GM23338 (cell line): ENCODE measurements around the gene NCF4. TPM values are rescaled to one million over a fixed set of nuclear protein-coding genes. Genes with fewer than 3 reads are reported as not detected.

ENCODE experiments used
- ATAC-seq: fragments of 200-7000 bp; cut with Tn5 transposase; 3 replicates; pipeline ENCODE4 v1.9.1; 2020
- DNase-seq: peaks from one replicate; pipeline ENCODE4 v3.0.0-alpha.2; 2015; ENCODE audit warnings: low spot score
- H2AFZ ChIP-seq: fragments of 200-600 bp; sonication (generic); 2 replicates; pipeline ENCODE4 v1.8.0; 2016; ENCODE audit warnings: antibody characterized with exemption, mild to moderate bottlenecking, moderate library complexity
- H3F3A ChIP-seq: fragments of 200-600 bp; sonication (generic); replicated peaks from 2 replicates; pipeline ENCODE4 v1.8.0; 2017; ENCODE audit warnings: antibody characterized with exemption, mixed run types, low read depth
- H3K27ac ChIP-seq: fragments of 200-600 bp; sonication (generic); 2 replicates; pipeline ENCODE4 v1.6.1; 2016; ENCODE audit warnings: low read depth
- H3K27me3 ChIP-seq: fragments of 200-600 bp; sonication (generic); 2 replicates; pipeline ENCODE4 v1.8.0; 2016; ENCODE audit warnings: mild to moderate bottlenecking, mixed run types, moderate library complexity; ENCODE audit not compliant: insufficient read depth
- H3K36me3 ChIP-seq: fragments of 200-600 bp; sonication (generic); 2 replicates; pipeline ENCODE4 v1.8.0; 2016; ENCODE audit warnings: mild to moderate bottlenecking; ENCODE audit not compliant: insufficient read depth
- H3K4me1 ChIP-seq: fragments of 200-600 bp; sonication (generic); 2 replicates; pipeline ENCODE4 v1.8.0; 2016; ENCODE audit warnings: mild to moderate bottlenecking, moderate library complexity; ENCODE audit not compliant: insufficient read depth
- H3K4me2 ChIP-seq: fragments of 200-600 bp; sonication (generic); 2 replicates; pipeline ENCODE4 v1.7.1; 2017; ENCODE audit warnings: mixed run types
- H3K4me3 ChIP-seq: fragments of 200-600 bp; sonication (generic); 2 replicates; pipeline ENCODE4 v1.6.1; 2016; ENCODE audit warnings: mixed run types
- H3K79me2 ChIP-seq: fragments of 200-600 bp; sonication (generic); replicated peaks from 2 replicates; pipeline ENCODE4 v1.8.0; 2017; ENCODE audit warnings: mild to moderate bottlenecking; ENCODE audit not compliant: insufficient read depth
- H3K9me2 ChIP-seq: fragments of 200-600 bp; sonication (generic); 2 replicates; pipeline ENCODE4 v1.8.0; 2017; ENCODE audit not compliant: insufficient read depth
- H4K20me1 ChIP-seq: fragments of 200-600 bp; sonication (generic); replicated peaks from 2 replicates; pipeline ENCODE4 v1.8.0; 2017; ENCODE audit warnings: mild to moderate bottlenecking; ENCODE audit not compliant: insufficient read depth
- H3K27ac Mint-ChIP-seq: 2 replicates; pipeline ENCODE4 v1.8.0; 2020; ENCODE audit warnings: inconsistent platforms, mild to moderate bottlenecking, moderate library complexity, mixed read lengths
- H3K27me3 Mint-ChIP-seq: 3 replicates; pipeline ENCODE4 v1.8.0; 2022; ENCODE audit warnings: low read depth, mild to moderate bottlenecking, moderate library complexity, mixed read lengths, inconsistent platforms; ENCODE audit not compliant: insufficient read depth, poor library complexity
- H3K36me3 Mint-ChIP-seq: 3 replicates; pipeline ENCODE4 v1.8.0; 2021; ENCODE audit warnings: low read depth, mild to moderate bottlenecking, inconsistent platforms, moderate library complexity, mixed read lengths
- H3K4me1 Mint-ChIP-seq: 3 replicates; pipeline ENCODE4 v1.8.0; 2020; ENCODE audit warnings: mild to moderate bottlenecking, inconsistent platforms, mixed read lengths
- H3K4me3 Mint-ChIP-seq: 3 replicates; pipeline ENCODE4 v1.8.0; 2021; ENCODE audit warnings: moderate library complexity, mild to moderate bottlenecking, inconsistent platforms, mixed read lengths
- H3K9me3 Mint-ChIP-seq: 3 replicates; pipeline ENCODE4 v1.8.0; 2020; ENCODE audit warnings: moderate library complexity, mild to moderate bottlenecking, inconsistent platforms, mixed read lengths
- CREB1 ChIP-seq: fragments of 250-450 bp; sonication (Bioruptor Pico); IDR thresholded peaks from 2 replicates; pipeline ENCODE4 v1.5.0; 2020; ENCODE audit warnings: low read depth, mild to moderate bottlenecking, moderate library complexity
- EZH2 ChIP-seq: fragments of 200-600 bp; sonication (generic); IDR thresholded peaks from one replicate; pipeline ENCODE4 v1.8.0; 2017; ENCODE audit warnings: antibody characterized with exemption, mild to moderate bottlenecking, low read depth; ENCODE audit not compliant: unreplicated experiment
- EZH2phosphoT487 ChIP-seq: fragments of 200-600 bp; sonication (generic); IDR thresholded peaks from one replicate; pipeline ENCODE4 v1.8.1; 2018; ENCODE audit warnings: antibody characterized with exemption; ENCODE audit not compliant: unreplicated experiment
- JUNB ChIP-seq: IDR thresholded peaks from one replicate; pipeline ENCODE4 v1.6.1; 2016; ENCODE audit warnings: antibody characterized with exemption; ENCODE audit not compliant: unreplicated experiment
- NANOG ChIP-seq: IDR thresholded peaks from 2 replicates; pipeline ENCODE4 v1.6.1; 2016; ENCODE audit warnings: antibody characterized with exemption, borderline replicate concordance
- POLR2AphosphoS5 ChIP-seq: IDR thresholded peaks from 2 replicates; pipeline ENCODE4 v1.6.1; 2016; ENCODE audit warnings: antibody characterized with exemption, low read depth
- STAT1 ChIP-seq: IDR thresholded peaks from one replicate; pipeline ENCODE4 v1.6.1; 2016; ENCODE audit warnings: antibody characterized with exemption; ENCODE audit not compliant: unreplicated experiment
- ZNF114 ChIP-seq: fragments of 250-450 bp; sonication (Bioruptor Pico); IDR thresholded peaks from 2 replicates; pipeline ENCODE4 v1.5.0; 2020; ENCODE audit warnings: mild to moderate bottlenecking, moderate library complexity
- ZNF331 ChIP-seq: fragments of 250-450 bp; sonication (Bioruptor Pico); IDR thresholded peaks from 2 replicates; pipeline ENCODE4 v1.5.0; 2020; ENCODE audit warnings: low read depth, mild to moderate bottlenecking, moderate library complexity
- polyA plus RNA-seq: library from polyadenylated mRNA; unstranded; fragments of >200 nt; fragmentation: Nextera tagmentation; extraction: Ambion mirVana; gene quantifications from 2 replicates; pipeline ENCODE4 v1.2.1, GENCODE V29; 2016
- total RNA-seq: library from RNA; depleted of rRNA; stranded (reverse); fragments of >200 nt; shearing (Covaris generic); gene quantifications from 2 replicates; pipeline ENCODE4 v1.2.3, GENCODE V29; 2014
- TF ChIP-seq, protein P1 (sequence below), 2 experiments: fragments of 200-600 bp in 1 of 2; sonication (generic) in 1 of 2; conservative IDR thresholded peaks; 2 replicates each; pipeline versions ENCODE4 v1.5.1 to v1.6.1; 2016 to 2017; ENCODE audit warnings: antibody characterized with exemption in 2 of 2, low read depth in 2 of 2, mild to moderate bottlenecking in 2 of 2, moderate library complexity in 1 of 2
- TF ChIP-seq, protein P2 (sequence below): fragments of 250-450 bp; sonication (Bioruptor Pico); IDR thresholded peaks from 2 replicates; pipeline ENCODE4 v1.5.0; 2020; ENCODE audit warnings: mild to moderate bottlenecking, moderate library complexity
- TF ChIP-seq, protein P3 (sequence below): IDR thresholded peaks from one replicate; pipeline ENCODE4 v1.6.1; 2018; ENCODE audit warnings: antibody characterized with exemption; ENCODE audit not compliant: unreplicated experiment
- TF ChIP-seq, protein P4 (sequence below): IDR thresholded peaks from 2 replicates; pipeline ENCODE4 v1.6.1; 2016; ENCODE audit warnings: antibody characterized with exemption

Gene NCF4
- total and polyA plus RNA-seq, 2 experiments from 2014 or later = not detected

DNA sequence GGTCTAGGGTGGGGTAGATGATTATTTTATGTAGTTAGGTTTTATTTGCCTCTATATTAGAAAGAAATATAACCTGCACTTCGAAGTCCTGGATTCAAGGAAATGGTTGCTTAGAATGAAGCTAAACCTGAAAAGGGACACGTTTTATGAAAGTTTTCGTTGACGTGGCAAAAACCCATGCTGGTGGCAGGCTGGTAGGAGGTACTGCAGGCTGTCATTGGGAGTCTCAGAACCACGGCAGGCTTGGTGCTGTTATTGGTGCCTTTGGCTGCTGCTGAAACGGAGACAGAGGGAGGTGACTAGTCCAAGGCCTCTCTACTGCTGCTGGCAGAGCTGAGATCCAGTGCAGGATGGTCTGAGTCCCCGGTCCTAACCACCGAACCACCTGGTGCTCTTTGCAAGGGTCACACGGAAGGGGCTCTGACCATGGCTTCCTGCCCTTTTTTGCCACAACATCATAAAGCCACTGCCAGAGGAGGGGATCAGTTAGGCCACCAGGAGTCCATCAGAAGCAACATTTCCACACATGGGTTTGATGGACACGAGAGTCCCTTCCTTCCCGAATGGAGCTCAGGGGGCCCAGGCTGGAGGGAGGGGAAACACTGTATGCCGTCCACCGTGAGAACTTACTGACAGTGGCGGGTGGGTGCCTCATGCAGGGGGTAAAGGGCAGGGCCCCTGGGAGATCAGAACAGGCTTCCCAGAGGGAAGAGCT is 66.1 kb downstream of the NCF4 start:
- TF ChIP-seq, protein P1, sequence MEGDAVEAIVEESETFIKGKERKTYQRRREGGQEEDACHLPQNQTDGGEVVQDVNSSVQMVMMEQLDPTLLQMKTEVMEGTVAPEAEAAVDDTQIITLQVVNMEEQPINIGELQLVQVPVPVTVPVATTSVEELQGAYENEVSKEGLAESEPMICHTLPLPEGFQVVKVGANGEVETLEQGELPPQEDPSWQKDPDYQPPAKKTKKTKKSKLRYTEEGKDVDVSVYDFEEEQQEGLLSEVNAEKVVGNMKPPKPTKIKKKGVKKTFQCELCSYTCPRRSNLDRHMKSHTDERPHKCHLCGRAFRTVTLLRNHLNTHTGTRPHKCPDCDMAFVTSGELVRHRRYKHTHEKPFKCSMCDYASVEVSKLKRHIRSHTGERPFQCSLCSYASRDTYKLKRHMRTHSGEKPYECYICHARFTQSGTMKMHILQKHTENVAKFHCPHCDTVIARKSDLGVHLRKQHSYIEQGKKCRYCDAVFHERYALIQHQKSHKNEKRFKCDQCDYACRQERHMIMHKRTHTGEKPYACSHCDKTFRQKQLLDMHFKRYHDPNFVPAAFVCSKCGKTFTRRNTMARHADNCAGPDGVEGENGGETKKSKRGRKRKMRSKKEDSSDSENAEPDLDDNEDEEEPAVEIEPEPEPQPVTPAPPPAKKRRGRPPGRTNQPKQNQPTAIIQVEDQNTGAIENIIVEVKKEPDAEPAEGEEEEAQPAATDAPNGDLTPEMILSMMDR (conservative IDR thresholded peaks at IDR 0.05; ENCODE audit: low read depth in 2 of 2) = no peak
- TF ChIP-seq, protein P2, sequence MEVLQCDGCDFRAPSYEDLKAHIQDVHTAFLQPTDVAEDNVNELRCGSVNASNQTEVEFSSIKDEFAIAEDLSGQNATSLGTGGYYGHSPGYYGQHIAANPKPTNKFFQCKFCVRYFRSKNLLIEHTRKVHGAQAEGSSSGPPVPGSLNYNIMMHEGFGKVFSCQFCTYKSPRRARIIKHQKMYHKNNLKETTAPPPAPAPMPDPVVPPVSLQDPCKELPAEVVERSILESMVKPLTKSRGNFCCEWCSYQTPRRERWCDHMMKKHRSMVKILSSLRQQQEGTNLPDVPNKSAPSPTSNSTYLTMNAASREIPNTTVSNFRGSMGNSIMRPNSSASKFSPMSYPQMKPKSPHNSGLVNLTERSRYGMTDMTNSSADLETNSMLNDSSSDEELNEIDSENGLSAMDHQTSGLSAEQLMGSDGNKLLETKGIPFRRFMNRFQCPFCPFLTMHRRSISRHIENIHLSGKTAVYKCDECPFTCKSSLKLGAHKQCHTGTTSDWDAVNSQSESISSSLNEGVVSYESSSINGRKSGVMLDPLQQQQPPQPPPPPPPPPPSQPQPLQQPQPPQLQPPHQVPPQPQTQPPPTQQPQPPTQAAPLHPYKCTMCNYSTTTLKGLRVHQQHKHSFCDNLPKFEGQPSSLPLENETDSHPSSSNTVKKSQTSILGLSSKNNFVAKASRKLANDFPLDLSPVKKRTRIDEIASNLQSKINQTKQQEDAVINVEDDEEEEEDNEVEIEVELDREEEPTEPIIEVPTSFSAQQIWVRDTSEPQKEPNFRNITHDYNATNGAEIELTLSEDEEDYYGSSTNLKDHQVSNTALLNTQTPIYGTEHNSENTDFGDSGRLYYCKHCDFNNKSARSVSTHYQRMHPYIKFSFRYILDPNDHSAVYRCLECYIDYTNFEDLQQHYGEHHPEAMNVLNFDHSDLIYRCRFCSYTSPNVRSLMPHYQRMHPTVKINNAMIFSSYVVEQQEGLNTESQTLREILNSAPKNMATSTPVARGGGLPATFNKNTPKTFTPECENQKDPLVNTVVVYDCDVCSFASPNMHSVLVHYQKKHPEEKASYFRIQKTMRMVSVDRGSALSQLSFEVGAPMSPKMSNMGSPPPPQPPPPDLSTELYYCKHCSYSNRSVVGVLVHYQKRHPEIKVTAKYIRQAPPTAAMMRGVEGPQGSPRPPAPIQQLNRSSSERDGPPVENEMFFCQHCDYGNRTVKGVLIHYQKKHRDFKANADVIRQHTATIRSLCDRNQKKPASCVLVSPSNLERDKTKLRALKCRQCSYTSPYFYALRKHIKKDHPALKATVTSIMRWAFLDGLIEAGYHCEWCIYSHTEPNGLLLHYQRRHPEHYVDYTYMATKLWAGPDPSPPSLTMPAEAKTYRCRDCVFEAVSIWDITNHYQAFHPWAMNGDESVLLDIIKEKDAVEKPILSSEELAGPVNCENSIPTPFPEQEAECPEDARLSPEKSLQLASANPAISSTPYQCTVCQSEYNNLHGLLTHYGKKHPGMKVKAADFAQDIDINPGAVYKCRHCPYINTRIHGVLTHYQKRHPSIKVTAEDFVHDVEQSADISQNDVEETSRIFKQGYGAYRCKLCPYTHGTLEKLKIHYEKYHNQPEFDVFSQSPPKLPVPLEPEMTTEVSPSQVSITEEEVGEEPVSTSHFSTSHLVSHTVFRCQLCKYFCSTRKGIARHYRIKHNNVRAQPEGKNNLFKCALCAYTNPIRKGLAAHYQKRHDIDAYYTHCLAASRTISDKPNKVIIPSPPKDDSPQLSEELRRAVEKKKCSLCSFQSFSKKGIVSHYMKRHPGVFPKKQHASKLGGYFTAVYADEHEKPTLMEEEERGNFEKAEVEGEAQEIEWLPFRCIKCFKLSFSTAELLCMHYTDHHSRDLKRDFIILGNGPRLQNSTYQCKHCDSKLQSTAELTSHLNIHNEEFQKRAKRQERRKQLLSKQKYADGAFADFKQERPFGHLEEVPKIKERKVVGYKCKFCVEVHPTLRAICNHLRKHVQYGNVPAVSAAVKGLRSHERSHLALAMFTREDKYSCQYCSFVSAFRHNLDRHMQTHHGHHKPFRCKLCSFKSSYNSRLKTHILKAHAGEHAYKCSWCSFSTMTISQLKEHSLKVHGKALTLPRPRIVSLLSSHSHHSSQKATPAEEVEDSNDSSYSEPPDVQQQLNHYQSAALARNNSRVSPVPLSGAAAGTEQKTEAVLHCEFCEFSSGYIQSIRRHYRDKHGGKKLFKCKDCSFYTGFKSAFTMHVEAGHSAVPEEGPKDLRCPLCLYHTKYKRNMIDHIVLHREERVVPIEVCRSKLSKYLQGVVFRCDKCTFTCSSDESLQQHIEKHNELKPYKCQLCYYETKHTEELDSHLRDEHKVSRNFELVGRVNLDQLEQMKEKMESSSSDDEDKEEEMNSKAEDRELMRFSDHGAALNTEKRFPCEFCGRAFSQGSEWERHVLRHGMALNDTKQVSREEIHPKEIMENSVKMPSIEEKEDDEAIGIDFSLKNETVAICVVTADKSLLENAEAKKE (CRISPR knock-in tag) = no peak
- TF ChIP-seq ZNF331 (CRISPR knock-in tag) (no peak), NANOG (no peak), EZH2 (no peak), CREB1 (CRISPR knock-in tag) (no peak), POLR2AphosphoS5 (no peak), EZH2phosphoT487 (no peak), JUNB (no peak), ZNF114 (CRISPR knock-in tag) (no peak), STAT1 (no peak)
- TF ChIP-seq, protein P3, sequence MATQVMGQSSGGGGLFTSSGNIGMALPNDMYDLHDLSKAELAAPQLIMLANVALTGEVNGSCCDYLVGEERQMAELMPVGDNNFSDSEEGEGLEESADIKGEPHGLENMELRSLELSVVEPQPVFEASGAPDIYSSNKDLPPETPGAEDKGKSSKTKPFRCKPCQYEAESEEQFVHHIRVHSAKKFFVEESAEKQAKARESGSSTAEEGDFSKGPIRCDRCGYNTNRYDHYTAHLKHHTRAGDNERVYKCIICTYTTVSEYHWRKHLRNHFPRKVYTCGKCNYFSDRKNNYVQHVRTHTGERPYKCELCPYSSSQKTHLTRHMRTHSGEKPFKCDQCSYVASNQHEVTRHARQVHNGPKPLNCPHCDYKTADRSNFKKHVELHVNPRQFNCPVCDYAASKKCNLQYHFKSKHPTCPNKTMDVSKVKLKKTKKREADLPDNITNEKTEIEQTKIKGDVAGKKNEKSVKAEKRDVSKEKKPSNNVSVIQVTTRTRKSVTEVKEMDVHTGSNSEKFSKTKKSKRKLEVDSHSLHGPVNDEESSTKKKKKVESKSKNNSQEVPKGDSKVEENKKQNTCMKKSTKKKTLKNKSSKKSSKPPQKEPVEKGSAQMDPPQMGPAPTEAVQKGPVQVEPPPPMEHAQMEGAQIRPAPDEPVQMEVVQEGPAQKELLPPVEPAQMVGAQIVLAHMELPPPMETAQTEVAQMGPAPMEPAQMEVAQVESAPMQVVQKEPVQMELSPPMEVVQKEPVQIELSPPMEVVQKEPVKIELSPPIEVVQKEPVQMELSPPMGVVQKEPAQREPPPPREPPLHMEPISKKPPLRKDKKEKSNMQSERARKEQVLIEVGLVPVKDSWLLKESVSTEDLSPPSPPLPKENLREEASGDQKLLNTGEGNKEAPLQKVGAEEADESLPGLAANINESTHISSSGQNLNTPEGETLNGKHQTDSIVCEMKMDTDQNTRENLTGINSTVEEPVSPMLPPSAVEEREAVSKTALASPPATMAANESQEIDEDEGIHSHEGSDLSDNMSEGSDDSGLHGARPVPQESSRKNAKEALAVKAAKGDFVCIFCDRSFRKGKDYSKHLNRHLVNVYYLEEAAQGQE = no peak
- TF ChIP-seq, protein P4, sequence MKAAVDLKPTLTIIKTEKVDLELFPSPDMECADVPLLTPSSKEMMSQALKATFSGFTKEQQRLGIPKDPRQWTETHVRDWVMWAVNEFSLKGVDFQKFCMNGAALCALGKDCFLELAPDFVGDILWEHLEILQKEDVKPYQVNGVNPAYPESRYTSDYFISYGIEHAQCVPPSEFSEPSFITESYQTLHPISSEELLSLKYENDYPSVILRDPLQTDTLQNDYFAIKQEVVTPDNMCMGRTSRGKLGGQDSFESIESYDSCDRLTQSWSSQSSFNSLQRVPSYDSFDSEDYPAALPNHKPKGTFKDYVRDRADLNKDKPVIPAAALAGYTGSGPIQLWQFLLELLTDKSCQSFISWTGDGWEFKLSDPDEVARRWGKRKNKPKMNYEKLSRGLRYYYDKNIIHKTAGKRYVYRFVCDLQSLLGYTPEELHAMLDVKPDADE = no peak
- Histone ChIP-seq H3F3A (no peaks in the 10 kb centered on the region), H3K79me2 (no peaks in the 10 kb centered on the region), H3K36me3 (no peaks in the 10 kb centered on the region), H4K20me1 (no peaks in the 10 kb centered on the region), H2AFZ (no peak overlapping the region), H3K27me3 (no peaks in the 10 kb centered on the region), H3K9me2 (no peaks in the 10 kb centered on the region), H3K4me3 (no peak overlapping the region), H3K4me1 (no peaks in the 10 kb centered on the region), H3K27ac (no peak overlapping the region), H3K4me2 (no peak overlapping the region)
- peaks cover 18% of the 10 kb centered on the region for H3K27me3 Mint-ChIP-seq
- H3K36me3 Mint-ChIP-seq = no peaks in the 10 kb centered on the region; the same call in 2 of the 3 replicates
- ATAC-seq (no peak), DNase-seq (no peak)
- H3K9me3 Mint-ChIP-seq = no peaks in the 10 kb centered on the region; the same call in 2 of the 3 replicates
- H3K27ac Mint-ChIP-seq = no peak overlapping the region
- H3K4me1 Mint-ChIP-seq = peaks cover 4% of the 10 kb centered on the region; the same call in 2 of the 3 replicates
- no peak overlapping the region for H3K4me3 Mint-ChIP-seq
